Nephron (organoid): Measurements from ENCODE around the gene CCP110.
"Not testable (repeated sequence)": the region's sequence is repeated elsewhere in the genome, so short reads cannot be mapped to it uniquely, and the experiment has no call there.

Experiments used
- H3K27ac Mint-ChIP-seq, 3 experiments: 2 replicates each; pipeline ENCODE4 v1.8.0; 2020; ENCODE audit warnings: mixed read lengths in 3 of 3, mild to moderate bottlenecking in 2 of 3, moderate library complexity in 1 of 3
- H3K27me3 Mint-ChIP-seq: 2 replicates; pipeline ENCODE4 v1.8.0; 2021; ENCODE audit warnings: low read depth, mild to moderate bottlenecking, moderate library complexity, mixed read lengths
- H3K36me3 Mint-ChIP-seq: 2 replicates; pipeline ENCODE4 v1.8.0; 2020; ENCODE audit warnings: low read depth, mixed read lengths
- H3K4me1 Mint-ChIP-seq: 2 replicates; pipeline ENCODE4 v1.8.0; 2020; ENCODE audit warnings: mixed read lengths
- H3K4me3 Mint-ChIP-seq, 3 experiments: 2 replicates each; pipeline ENCODE4 v1.8.0; 2020; ENCODE audit warnings: mild to moderate bottlenecking in 3 of 3, mixed read lengths in 3 of 3, moderate library complexity in 2 of 3
- H3K9me3 Mint-ChIP-seq: 2 replicates; pipeline ENCODE4 v1.8.0; 2020; ENCODE audit warnings: mixed read lengths
- TF ChIP-seq, protein P1 (sequence below), 3 experiments: fragments of 200-600 bp; sonication (generic); IDR thresholded peaks; one replicate each; pipeline ENCODE4 v1.5.0; 2021; ENCODE audit warnings: antibody characterized with exemption in 3 of 3; ENCODE audit not compliant: unreplicated experiment in 3 of 3

Gene CCP110

DNA sequence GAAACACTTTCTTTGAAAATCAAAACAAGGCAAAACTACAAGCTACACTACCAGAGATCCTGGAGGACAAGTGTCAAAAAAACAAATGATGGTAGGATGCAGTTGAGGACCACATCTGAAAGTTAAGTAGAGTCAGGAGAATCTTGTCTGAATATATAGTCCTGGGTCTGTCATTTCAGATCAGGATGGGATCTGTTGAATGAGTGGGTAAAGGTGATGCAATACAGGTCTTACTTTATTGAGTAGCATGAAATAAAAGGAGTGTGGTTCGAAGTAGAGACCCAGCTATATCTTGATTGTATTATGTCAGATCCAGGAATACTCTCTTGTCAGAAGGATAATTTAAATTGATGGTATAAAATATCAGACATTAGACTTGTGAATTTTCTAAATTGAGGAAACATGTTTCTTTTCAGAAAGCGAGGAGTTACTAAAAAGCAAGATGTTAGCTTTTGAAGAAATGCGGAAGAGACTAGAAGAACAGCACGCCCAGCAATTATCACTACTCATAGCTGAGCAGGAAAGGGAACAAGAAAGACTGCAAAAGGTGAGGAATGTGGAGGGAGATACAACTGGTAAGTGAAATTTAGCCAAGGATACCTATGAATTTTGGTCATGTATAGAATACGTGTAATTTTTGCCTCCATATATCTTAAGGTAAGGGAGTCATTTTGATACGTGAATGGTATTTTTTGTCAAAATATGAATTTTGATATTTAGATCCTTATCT, 16.7 kb downstream of the CCP110 start:
- Mint-ChIP-seq H3K27ac (no peak overlapping the region), H3K36me3 (peaks cover 55% of the 10 kb centered on the region), H3K27me3 (no peaks in the 10 kb centered on the region), H3K4me1 (peaks cover 8% of the 10 kb centered on the region), H3K4me3 (no peak overlapping the region), H3K9me3 (no peaks in the 10 kb centered on the region)
- TF ChIP-seq, protein P1, sequence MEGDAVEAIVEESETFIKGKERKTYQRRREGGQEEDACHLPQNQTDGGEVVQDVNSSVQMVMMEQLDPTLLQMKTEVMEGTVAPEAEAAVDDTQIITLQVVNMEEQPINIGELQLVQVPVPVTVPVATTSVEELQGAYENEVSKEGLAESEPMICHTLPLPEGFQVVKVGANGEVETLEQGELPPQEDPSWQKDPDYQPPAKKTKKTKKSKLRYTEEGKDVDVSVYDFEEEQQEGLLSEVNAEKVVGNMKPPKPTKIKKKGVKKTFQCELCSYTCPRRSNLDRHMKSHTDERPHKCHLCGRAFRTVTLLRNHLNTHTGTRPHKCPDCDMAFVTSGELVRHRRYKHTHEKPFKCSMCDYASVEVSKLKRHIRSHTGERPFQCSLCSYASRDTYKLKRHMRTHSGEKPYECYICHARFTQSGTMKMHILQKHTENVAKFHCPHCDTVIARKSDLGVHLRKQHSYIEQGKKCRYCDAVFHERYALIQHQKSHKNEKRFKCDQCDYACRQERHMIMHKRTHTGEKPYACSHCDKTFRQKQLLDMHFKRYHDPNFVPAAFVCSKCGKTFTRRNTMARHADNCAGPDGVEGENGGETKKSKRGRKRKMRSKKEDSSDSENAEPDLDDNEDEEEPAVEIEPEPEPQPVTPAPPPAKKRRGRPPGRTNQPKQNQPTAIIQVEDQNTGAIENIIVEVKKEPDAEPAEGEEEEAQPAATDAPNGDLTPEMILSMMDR (IDR thresholded peaks at IDR 0.05; ENCODE audit: unreplicated experiment in 3 of 3), result no peak

DNA sequence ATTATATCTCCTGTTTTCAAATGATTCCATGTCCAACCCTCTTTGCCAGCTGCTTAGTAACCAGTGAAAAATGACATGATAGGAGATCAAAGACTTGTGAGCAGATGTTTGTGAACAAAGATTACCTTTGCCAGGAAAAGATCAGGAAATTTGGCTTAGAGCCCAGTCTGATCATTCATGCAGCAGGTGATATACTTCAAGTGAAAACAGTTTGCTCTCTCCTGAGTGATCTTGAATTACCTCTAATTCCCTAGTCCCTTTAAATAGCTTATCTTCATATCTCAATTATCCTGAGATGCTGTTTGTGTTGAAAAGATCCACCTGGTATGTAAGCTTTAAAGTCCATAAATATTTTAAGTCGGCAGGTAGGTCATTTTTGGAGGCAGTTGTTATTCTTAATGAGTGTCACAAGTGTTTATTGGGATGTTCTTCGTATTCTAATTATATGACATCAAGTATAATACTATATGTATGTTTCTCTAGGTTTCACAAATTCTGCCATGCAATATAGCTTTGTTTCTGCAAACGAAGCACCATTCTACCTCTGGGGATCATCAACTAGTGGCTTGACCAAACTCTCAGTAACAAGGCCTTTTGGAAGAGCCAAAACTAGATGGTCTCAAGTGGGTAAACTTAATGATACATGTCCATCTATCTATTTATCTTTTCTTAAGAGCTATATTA, 18.5 kb downstream of the CCP110 start:
- no peaks in the 10 kb centered on the region for H3K9me3 Mint-ChIP-seq
- TF ChIP-seq, protein P1 (IDR thresholded peaks at IDR 0.05; ENCODE audit: unreplicated experiment in 3 of 3), result no peak
- peaks cover 8% of the 10 kb centered on the region for H3K4me1 Mint-ChIP-seq
- H3K4me3 Mint-ChIP-seq, result no peak overlapping the region
- peaks cover 44% of the 10 kb centered on the region for H3K36me3 Mint-ChIP-seq
- H3K27me3 Mint-ChIP-seq, result no peaks in the 10 kb centered on the region
- H3K27ac Mint-ChIP-seq, result peak overlapping the region in 1 of 3 experiments; percentile 61

DNA sequence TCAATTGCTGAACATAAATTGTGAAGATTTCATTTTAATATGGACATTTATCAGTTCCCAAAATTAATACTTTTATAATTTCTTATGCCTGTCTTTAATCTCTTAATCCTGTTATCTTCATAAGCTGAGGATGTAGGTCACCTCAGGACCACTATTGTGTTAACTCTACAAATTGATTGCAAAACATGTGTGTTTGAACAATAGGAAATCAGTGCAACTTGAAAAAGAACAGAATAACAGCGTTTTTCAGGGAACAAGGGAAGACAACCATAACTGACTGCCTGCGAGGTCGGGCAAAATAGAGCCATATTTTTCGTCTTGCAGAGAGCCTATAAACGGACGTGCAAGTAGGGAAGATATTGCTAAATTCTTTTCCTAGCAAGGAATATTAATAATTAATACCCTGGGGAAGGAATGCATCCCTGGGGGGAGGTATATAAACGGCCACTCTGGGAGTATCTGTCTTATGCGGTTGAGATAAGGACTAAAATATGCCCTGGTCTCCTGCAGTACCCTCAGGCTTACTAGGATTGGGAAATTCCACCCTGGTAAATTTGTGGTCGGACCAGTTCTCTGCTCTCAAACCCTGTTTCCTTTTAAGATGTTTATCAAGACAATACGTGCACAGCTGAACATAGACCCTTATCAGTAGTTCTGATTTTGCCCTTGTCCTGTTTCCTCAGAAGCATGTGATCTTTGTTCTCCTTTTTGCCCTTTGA, 19.7 kb downstream of the CCP110 start:
- H3K36me3 Mint-ChIP-seq, result peaks cover 46% of the 10 kb centered on the region
- not testable (repeated sequence) for H3K4me3 Mint-ChIP-seq, H3K27ac Mint-ChIP-seq, H3K9me3 Mint-ChIP-seq, H3K27me3 Mint-ChIP-seq, H3K4me1 Mint-ChIP-seq

DNA sequence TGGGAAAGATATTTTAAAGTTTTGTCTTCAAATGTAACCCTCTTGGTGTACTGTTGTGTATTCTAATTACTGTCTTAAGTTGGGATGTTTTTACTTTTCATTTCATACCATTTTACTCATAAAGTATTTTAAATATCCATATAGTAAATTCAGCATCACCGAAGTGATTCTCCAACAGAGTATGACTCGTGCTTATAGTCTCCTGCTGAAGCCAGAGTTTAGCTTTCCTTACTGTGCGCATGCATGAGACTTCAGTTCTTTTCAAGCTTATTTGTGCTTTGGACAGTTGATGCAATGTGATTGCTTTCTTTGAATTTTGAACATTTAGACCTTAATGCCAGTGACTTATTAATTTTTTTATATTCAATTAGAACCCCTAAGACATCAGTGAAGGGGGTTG, 24.4 kb downstream of the CCP110 start:
- H3K9me3 Mint-ChIP-seq, result no peaks in the 10 kb centered on the region
- TF ChIP-seq, protein P1 (IDR thresholded peaks at IDR 0.05; ENCODE audit: unreplicated experiment in 3 of 3), result no peak
- H3K27ac Mint-ChIP-seq, result no peak overlapping the region
- H3K4me1 Mint-ChIP-seq, result no peaks in the 10 kb centered on the region
- no peaks in the 10 kb centered on the region for H3K27me3 Mint-ChIP-seq
- H3K36me3 Mint-ChIP-seq, result peaks cover 32% of the 10 kb centered on the region
- no peak overlapping the region for H3K4me3 Mint-ChIP-seq

DNA sequence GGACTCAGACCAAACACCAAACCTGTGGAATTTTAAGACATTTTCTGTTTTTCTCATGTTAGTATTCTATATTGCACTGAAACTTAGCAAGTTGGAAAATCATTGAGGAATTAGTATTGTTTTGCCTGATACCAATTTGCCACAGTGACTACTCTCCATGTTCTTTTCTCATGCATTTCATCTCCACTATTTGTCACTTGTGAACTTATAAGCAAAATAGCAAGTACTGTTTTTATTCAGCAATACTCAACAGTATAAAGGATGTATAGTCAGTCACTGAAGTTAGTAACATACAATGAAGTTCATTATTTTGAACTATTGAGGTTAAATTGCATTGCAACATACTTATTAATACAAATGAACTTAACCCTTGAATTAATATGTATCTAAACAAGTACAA, 25.9 kb downstream of the CCP110 start:
- no peak overlapping the region for H3K27ac Mint-ChIP-seq
- no peaks in the 10 kb centered on the region for H3K9me3 Mint-ChIP-seq
- peaks cover 19% of the 10 kb centered on the region for H3K36me3 Mint-ChIP-seq
- H3K27me3 Mint-ChIP-seq, result no peaks in the 10 kb centered on the region
- H3K4me3 Mint-ChIP-seq, result no peak overlapping the region
- H3K4me1 Mint-ChIP-seq, result no peaks in the 10 kb centered on the region
- TF ChIP-seq, protein P1 (IDR thresholded peaks at IDR 0.05; ENCODE audit: unreplicated experiment in 3 of 3), result no peak

DNA sequence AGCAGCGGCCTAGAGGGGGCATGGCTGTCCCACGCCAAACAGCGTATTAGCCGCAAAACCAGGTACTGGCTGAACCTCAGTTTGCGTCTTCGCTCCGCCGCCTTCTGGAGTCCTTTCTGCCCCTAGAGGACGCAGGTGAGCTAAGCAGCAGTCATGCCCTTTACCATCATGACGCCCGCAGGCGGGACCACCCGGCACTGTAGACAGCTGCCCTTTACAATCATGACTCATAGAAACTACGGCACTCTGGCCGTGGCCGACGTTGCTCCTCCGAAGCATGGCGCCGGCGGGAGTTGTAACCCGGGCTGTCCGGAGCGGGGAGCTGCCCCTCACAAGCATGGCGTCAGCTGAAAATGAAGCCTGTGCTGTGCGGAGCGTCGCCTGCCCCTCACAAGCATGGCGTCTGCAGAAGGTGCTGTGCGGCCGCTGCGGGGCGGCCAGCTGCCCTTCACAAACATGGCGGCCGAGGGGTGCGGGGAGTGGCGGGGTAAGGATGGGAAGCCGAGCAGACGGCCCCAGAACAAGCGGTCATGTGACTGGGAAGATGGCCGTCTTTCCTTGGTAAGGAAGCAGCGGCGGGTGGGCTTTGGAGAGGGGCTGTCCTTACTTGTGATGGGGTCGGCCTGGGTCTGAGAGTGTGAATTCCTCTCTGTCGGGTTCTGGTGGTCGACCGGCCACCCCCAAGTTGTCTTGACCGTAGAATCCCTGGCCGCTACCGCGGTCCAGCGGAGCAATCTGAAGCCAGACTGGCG, 31.6 kb downstream of the CCP110 start, which contains the start of gene VPS35L:
Gene VPS35L (plus strand): TSS at position 518 of the 752 bp plus-strand sequence. CDS start 27 bp downstream, at position 545.
- H3K27me3 Mint-ChIP-seq, result no peaks in the 10 kb centered on the region
- no peaks in the 10 kb centered on the region for H3K9me3 Mint-ChIP-seq
- H3K4me1 Mint-ChIP-seq, result peaks cover 12% of the 10 kb centered on the region
- peak within 1 kb of the TSS; percentile 89 to 93 (median 92) for H3K4me3 Mint-ChIP-seq
- TF ChIP-seq, protein P1 (IDR thresholded peaks at IDR 0.05; ENCODE audit: unreplicated experiment in 3 of 3), result peak; percentile 65 to 73 (median 72)
- peak within 1 kb of the TSS; percentile 95 to 98 (median 97) for H3K27ac Mint-ChIP-seq
- H3K36me3 Mint-ChIP-seq, result peaks cover 11% of the 10 kb centered on the region
